ENCODE data around the gene ST8SIA2.

- TF ChIP-seq CTCF (IDR thresholded peaks at IDR 0.05) (no peak), EZH2 (IDR thresholded peaks at IDR 0.05) (no peak), EZH2phosphoT487 (IDR thresholded peaks at IDR 0.05) (no peak)
These were observed 28.6 kb upstream of the ST8SIA2 start for GRCh38 chr15:92365084-92365483.

Data from neural progenitor cell (in vitro differentiated cells).